ENCODE results near the gene MAFF.

The MAFF gene

GRCh38 chr22:38190581-38190980, 11.2 kb upstream of the MAFF start:
- no peak for TF ChIP-seq CTCF (conservative IDR thresholded peaks at IDR 0.05; ENCODE audit: low read depth, low read length)
- no peak overlapping the region for H3K4me3 ChIP-seq (ENCODE audit: low read length)
- DNase-seq (ENCODE audit: low read depth) = no peak

GRCh38 chr22:38191055-38191454, 10.7 kb upstream of the MAFF start:
- no peak for TF ChIP-seq CTCF (conservative IDR thresholded peaks at IDR 0.05; ENCODE audit: low read depth, low read length)
- DNase-seq (ENCODE audit: low read depth) = no peak

GRCh38 chr22:38191731-38192474, 9.9 kb upstream of the MAFF start:
- H3K4me3 ChIP-seq (ENCODE audit: low read length) = no peak overlapping the region
- no peak for TF ChIP-seq CTCF (conservative IDR thresholded peaks at IDR 0.05; ENCODE audit: low read depth, low read length)
- no peak for DNase-seq (ENCODE audit: low read depth)

More at GRCh38 chr22:38191055-38191454, 10.7 kb upstream of the MAFF start:
- H3K4me3 ChIP-seq (ENCODE audit: low read length) = no peak overlapping the region

GRCh38 chr22:38192475-38192863, 9.3 kb upstream of the MAFF start:
- TF ChIP-seq CTCF (conservative IDR thresholded peaks at IDR 0.05; ENCODE audit: low read depth, low read length) = no peak
- no peak overlapping the region for H3K4me3 ChIP-seq (ENCODE audit: low read length)
- DNase-seq (ENCODE audit: low read depth) = no peak

GRCh38 chr22:38193580-38193979, 8.2 kb upstream of the MAFF start:
- H3K4me3 ChIP-seq (ENCODE audit: low read length) = no peak overlapping the region
- no peak for TF ChIP-seq CTCF (conservative IDR thresholded peaks at IDR 0.05; ENCODE audit: low read depth, low read length)
- no peak for DNase-seq (ENCODE audit: low read depth)

- TF ChIP-seq CTCF (conservative IDR thresholded peaks at IDR 0.05; ENCODE audit: low read depth, low read length) = no peak
- no peak overlapping the region for H3K4me3 ChIP-seq (ENCODE audit: low read length)
- DNase-seq (ENCODE audit: low read depth) = no peak
Observed at GRCh38 chr22:38196791-38197419, 4.9 kb upstream of the MAFF start.
